Activated CD8-positive, alpha-beta memory T cell treated with anti-CD3 and anti-CD28 coated beads for 1 hour (primary cell): ENCODE results near the gene SLC16A1.
"Not testable (repeated sequence)": the region's sequence is repeated elsewhere in the genome, so short reads cannot be mapped to it uniquely, and the experiment has no call there.

Experiments
- DNase-seq, 2 donors: peaks; one replicate each; pipeline ENCODE4 v3.0.0-alpha.2; 2020; ENCODE audit warnings: low read depth in 1 of 2; ENCODE audit errors: extremely low read depth in 1 of 2

Gene SLC16A1

GRCh38 chr1:112973788-112974187, 17.8 kb upstream of the SLC16A1 start:
- no peak for DNase-seq

GRCh38 chr1:112971006-112971405, 15.0 kb upstream of the SLC16A1 start:
- no peak for DNase-seq

- no peak for DNase-seq
Observed at GRCh38 chr1:112964347-112964746, 8.4 kb upstream of the SLC16A1 start.

GRCh38 chr1:112961072-112961471, 5.1 kb upstream of the SLC16A1 start:
- DNase-seq = no peak

GRCh38 chr1:112960384-112960783, 4.4 kb upstream of the SLC16A1 start:
- no peak for DNase-seq

GRCh38 chr1:112958236-112958635, 2.2 kb upstream of the SLC16A1 start:
- not testable (repeated sequence) for DNase-seq

- DNase-seq = no peak
Observed at GRCh38 chr1:112957133-112957812, 1.3 kb upstream of the SLC16A1 start.

- peak in 1 of 2 donors; percentile 5 for DNase-seq
Observed at GRCh38 chr1:112956544-112957132, 642 bp upstream of the SLC16A1 start.

GRCh38 chr1:112954945-112955772, 837 bp downstream of the SLC16A1 start:
- peak in 1 of 2 donors; percentile 19 for DNase-seq

- no peak for DNase-seq
Observed at GRCh38 chr1:112954017-112954650, 1.9 kb downstream of the SLC16A1 start.

GRCh38 chr1:112950426-112950825, 5.6 kb downstream of the SLC16A1 start:
- DNase-seq = no peak

- no peak for DNase-seq
Observed at GRCh38 chr1:112946683-112947082, 9.3 kb downstream of the SLC16A1 start.

GRCh38 chr1:112939810-112940209, 16.2 kb downstream of the SLC16A1 start:
- no peak for DNase-seq

- no peak for DNase-seq
Observed at GRCh38 chr1:112938210-112938609, 17.8 kb downstream of the SLC16A1 start.

GRCh38 chr1:112937495-112937894, 18.5 kb downstream of the SLC16A1 start:
- DNase-seq = no peak

- no peak for DNase-seq
Observed at GRCh38 chr1:112937070-112937469, 18.9 kb downstream of the SLC16A1 start.

- DNase-seq = no peak
Observed at GRCh38 chr1:112935461-112936111, 20.4 kb downstream of the SLC16A1 start.

- no peak for DNase-seq
Observed at GRCh38 chr1:112934577-112934976, 21.4 kb downstream of the SLC16A1 start.

- DNase-seq = no peak
Observed at GRCh38 chr1:112933820-112934571, 22.0 kb downstream of the SLC16A1 start.

GRCh38 chr1:112929979-112930378, 26.0 kb downstream of the SLC16A1 start:
- DNase-seq = no peak
